GM23248 (cell line): Measurements from ENCODE around the gene NDUFA13. TPM values are rescaled to one million over a fixed set of nuclear protein-coding genes. Genes with fewer than 3 reads are reported as not detected.

Source experiments
- DNase-seq: peaks from one replicate; pipeline ENCODE4 v3.0.0-alpha.2; 2015
- H2AFZ ChIP-seq: fragments of 200-600 bp; sonication (generic); 2 replicates; pipeline ENCODE4 v1.6.1; 2016; ENCODE audit warnings: antibody characterized with exemption
- H3F3A ChIP-seq: fragments of 200-600 bp; sonication (generic); 2 replicates; pipeline ENCODE4 v1.6.1; 2016; ENCODE audit warnings: mild to moderate bottlenecking, antibody characterized with exemption, mixed run types; ENCODE audit not compliant: insufficient read depth
- H3K27ac ChIP-seq: fragments of 200-600 bp; sonication (generic); 2 replicates; pipeline ENCODE4 v1.5.1; 2016; ENCODE audit warnings: mild to moderate bottlenecking
- H3K27me3 ChIP-seq: fragments of 200-600 bp; sonication (generic); replicated peaks from 2 replicates; pipeline ENCODE4 v1.6.1; 2016; ENCODE audit warnings: mild to moderate bottlenecking; ENCODE audit not compliant: insufficient read depth
- H3K36me3 ChIP-seq: fragments of 200-600 bp; sonication (generic); 2 replicates; pipeline ENCODE4 v1.6.1; 2016; ENCODE audit warnings: low read depth, mild to moderate bottlenecking
- H3K4me1 ChIP-seq: fragments of 200-600 bp; sonication (generic); 2 replicates; pipeline ENCODE4 v1.6.1; 2016; ENCODE audit warnings: mild to moderate bottlenecking; ENCODE audit not compliant: insufficient read depth
- H3K4me2 ChIP-seq: fragments of 200-600 bp; sonication (generic); one replicate; pipeline ENCODE4 v1.6.1; 2016; ENCODE audit warnings: mild to moderate bottlenecking; ENCODE audit not compliant: unreplicated experiment
- H3K4me3 ChIP-seq: fragments of 200-600 bp; sonication (generic); 2 replicates; pipeline ENCODE4 v1.5.1; 2016; ENCODE audit warnings: mild to moderate bottlenecking
- H3K79me2 ChIP-seq: fragments of 200-600 bp; sonication (generic); 2 replicates; pipeline ENCODE4 v1.6.1; 2016; ENCODE audit warnings: mild to moderate bottlenecking; ENCODE audit not compliant: insufficient read depth
- H3K9ac ChIP-seq: fragments of 200-600 bp; sonication (generic); 2 replicates; pipeline ENCODE4 v1.6.1; 2016; ENCODE audit warnings: mild to moderate bottlenecking
- H3K9me2 ChIP-seq: fragments of 200-600 bp; sonication (generic); 2 replicates; pipeline ENCODE4 v1.6.1; 2016; ENCODE audit warnings: mixed run types, mild to moderate bottlenecking, moderate library complexity; ENCODE audit not compliant: insufficient read depth
- H3K9me3 ChIP-seq: fragments of 200-600 bp; sonication (generic); one replicate; pipeline ENCODE4 v1.6.1; 2017; ENCODE audit warnings: low read depth
- H4K20me1 ChIP-seq: fragments of 200-600 bp; sonication (generic); 2 replicates; pipeline ENCODE4 v1.6.0; 2016; ENCODE audit not compliant: insufficient read depth
- EZH2 ChIP-seq: fragments of 200-600 bp; sonication (generic); IDR thresholded peaks from 2 replicates; pipeline ENCODE4 v1.6.1; 2018; ENCODE audit warnings: antibody characterized with exemption, mild to moderate bottlenecking; ENCODE audit not compliant: insufficient read depth, poor library complexity, severe bottlenecking
- EZH2phosphoT487 ChIP-seq: fragments of 200-600 bp; sonication (generic); IDR thresholded peaks from 2 replicates; pipeline ENCODE4 v1.6.1; 2018; ENCODE audit warnings: antibody characterized with exemption, moderate library complexity, mild to moderate bottlenecking, low read depth; ENCODE audit not compliant: insufficient read depth
- WGBS, 2 experiments: methylation state at CpG; one replicate each; pipeline ENCODE4 v1.1.6; 2015 to 2017; ENCODE audit warnings: low lambda C conversion rate in 2 of 2, low coverage in 1 of 2; ENCODE audit errors: missing lambda C conversion rate in 2 of 2; 5-methylcytosine and 5-hydroxymethylcytosine counted together
- in situ Hi-C: fragments of 300-500 bp; cut with MboI; formaldehyde crosslinking; loops from 2 replicates; pipeline ENCODE4 v1.15.0; 2020
- polyA plus RNA-seq: library from polyadenylated mRNA; unstranded; fragments of >200 nt; fragmentation: Nextera tagmentation; extraction: Ambion mirVana; gene quantifications from 2 replicates; pipeline ENCODE4 v1.2.1, GENCODE V29; 2016
- total RNA-seq: library from RNA; depleted of rRNA; stranded (reverse); fragments of >200 nt; shearing (Covaris generic); gene quantifications from 2 replicates; pipeline ENCODE4 v1.2.3, GENCODE V29; 2014

The NDUFA13 gene
- total and polyA plus RNA-seq, 2 experiments from 2014 or later = 92.4 to 466 TPM

- H3K9me2 ChIP-seq = no peaks in the 10 kb centered on the region
- 76 to 84% methylated on average over 7 of the region's 7 CpGs for WGBS, 2 experiments
- H3K27ac ChIP-seq = no peak overlapping the region
- TF ChIP-seq EZH2phosphoT487 = no peak
- no peak overlapping the region for H2AFZ ChIP-seq
- no peaks in the 10 kb centered on the region for H3K27me3 ChIP-seq
- peaks cover 59% of the 10 kb centered on the region for H3K79me2 ChIP-seq
- H3K9ac ChIP-seq = no peak overlapping the region
- in situ Hi-C loops = no loop called here
- H3K9me3 ChIP-seq = no peaks in the 10 kb centered on the region
- H3K4me1 ChIP-seq = no peaks in the 10 kb centered on the region
- no peak overlapping the region for H3K4me2 ChIP-seq
- no peaks in the 10 kb centered on the region for H4K20me1 ChIP-seq
- no peak for DNase-seq
- no peaks in the 10 kb centered on the region for H3F3A ChIP-seq
- H3K36me3 ChIP-seq = 0 out of 2 replicates have a peak, but pooled peaks cover 2% of the 10 kb centered on the region
- no peak overlapping the region for H3K4me3 ChIP-seq
Observed at GRCh38 chr19:19524053-19524452, 8.0 kb downstream of the NDUFA13 start.

DNA sequence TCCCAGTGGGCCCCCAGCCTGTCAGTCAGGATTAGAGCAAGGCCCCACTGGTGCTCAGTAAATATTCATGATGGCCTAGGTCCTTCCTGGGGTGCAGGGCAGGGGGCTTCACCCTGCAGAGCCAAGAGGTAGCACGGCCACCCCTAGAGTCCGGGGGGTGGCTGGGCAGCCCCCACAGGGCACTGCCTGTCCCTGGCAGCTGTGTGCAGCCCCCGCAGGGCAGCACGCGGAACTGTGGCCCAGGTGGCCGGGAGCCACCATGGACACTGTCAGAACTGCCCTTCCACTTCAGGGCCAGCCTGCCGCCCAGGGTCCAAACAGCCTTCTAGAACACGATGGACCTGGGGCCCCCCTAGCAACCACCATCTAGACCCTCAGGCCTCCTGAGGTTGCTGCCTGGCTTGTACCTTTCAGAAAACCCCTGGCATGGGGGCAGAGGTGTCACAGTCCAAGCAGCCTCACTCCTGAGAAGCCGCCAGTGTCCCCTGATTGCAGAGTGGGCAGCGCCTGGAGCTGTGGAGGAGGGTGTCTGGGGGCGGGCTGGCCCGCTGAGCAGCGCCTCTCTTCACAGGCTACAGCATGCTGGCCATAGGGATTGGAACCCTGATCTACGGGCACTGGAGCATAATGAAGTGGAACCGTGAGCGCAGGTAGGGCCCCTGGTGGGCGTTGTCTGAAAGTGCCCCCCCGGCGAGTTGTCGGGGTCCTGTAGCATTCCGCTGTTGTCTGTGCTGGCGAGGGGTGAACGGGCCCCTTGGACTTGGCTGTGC lies 9.8 kb downstream of the NDUFA13 start:
- TF ChIP-seq EZH2 = no peak
- no peak for TF ChIP-seq EZH2phosphoT487
- in situ Hi-C loops = loop anchor here (25.0 kb wide), 2 partner anchors 412 to 712 kb away; no protein-coding TSS in a partner anchor
- no peak overlapping the region for H2AFZ ChIP-seq
- peaks cover 3% of the 10 kb centered on the region; the same call in 1 of the 2 replicates for H3K4me1 ChIP-seq
- H4K20me1 ChIP-seq = no peaks in the 10 kb centered on the region
- H3K9ac ChIP-seq = no peak overlapping the region
- H3K36me3 ChIP-seq = 0 out of 2 replicates have a peak, but pooled peaks cover 2% of the 10 kb centered on the region
- WGBS, 2 experiments = 89 to 91% methylated on average over 21 to 23 of the region's 23 CpGs
- H3K4me3 ChIP-seq = no peak overlapping the region
- H3K27me3 ChIP-seq = no peaks in the 10 kb centered on the region
- H3K79me2 ChIP-seq = peaks cover 42% of the 10 kb centered on the region
- no peak overlapping the region for H3K4me2 ChIP-seq
- no peak for DNase-seq
- H3K27ac ChIP-seq = no peak overlapping the region
- no peaks in the 10 kb centered on the region for H3K9me2 ChIP-seq
- peaks cover 5% of the 10 kb centered on the region for H3F3A ChIP-seq
- H3K9me3 ChIP-seq = no peaks in the 10 kb centered on the region

DNA sequence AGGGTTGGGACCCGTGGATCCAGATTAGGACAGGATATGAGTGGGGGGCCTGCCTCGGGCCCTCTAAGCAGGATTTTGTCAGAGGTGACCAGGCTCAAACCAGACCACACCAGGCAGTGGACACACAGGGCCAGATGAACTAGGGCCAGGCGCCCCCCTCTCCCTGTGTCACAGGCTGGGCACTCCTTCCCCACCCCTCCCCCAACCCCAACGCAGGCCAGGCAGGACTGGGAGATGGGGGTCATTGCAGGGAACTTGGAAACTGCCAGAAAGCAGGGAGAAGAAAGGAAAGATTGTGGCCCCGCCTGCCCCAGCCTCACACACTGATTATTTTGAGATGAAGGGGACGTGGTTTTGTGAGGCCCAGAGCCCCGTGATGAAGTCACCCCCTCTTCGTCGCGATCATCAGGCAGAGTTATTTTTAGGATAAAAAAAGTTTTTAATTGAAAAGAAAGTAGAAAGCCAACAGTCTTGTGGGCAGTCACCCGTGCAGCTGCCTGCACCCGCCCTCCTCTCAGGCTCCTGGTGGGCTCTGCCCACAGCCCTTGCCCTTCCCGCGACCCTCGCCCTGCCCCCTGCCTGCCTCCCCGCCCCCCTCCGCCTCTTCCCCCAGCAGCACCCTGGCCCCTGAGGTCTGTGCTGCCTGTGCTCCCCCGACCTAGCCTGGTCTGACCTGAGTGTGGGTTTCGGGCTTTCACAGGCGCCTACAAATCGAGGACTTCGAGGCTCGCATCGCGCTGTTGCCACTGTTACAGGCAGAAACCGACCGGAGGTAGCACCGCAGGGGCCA lies 10.8 kb downstream of the NDUFA13 start:
- in situ Hi-C loops = loop anchor here (25.0 kb wide), 2 partner anchors 411 to 711 kb away; no protein-coding TSS in a partner anchor
- H4K20me1 ChIP-seq = no peaks in the 10 kb centered on the region
- H3K9me3 ChIP-seq = no peaks in the 10 kb centered on the region
- DNase-seq = no peak
- H3K4me1 ChIP-seq = peaks cover 3% of the 10 kb centered on the region; the same call in 1 of the 2 replicates
- peaks cover 12% of the 10 kb centered on the region for H3F3A ChIP-seq
- H3K9me2 ChIP-seq = no peaks in the 10 kb centered on the region
- no peak overlapping the region for H3K9ac ChIP-seq
- WGBS, 2 experiments = 82 to 86% methylated on average over 19 to 28 of the region's 28 CpGs
- no peak overlapping the region for H3K4me3 ChIP-seq
- no peak overlapping the region for H3K4me2 ChIP-seq
- H3K36me3 ChIP-seq = no peaks in the 10 kb centered on the region
- no peaks in the 10 kb centered on the region for H3K27me3 ChIP-seq
- TF ChIP-seq EZH2phosphoT487 = no peak
- TF ChIP-seq EZH2 = no peak
- H3K79me2 ChIP-seq = peaks cover 32% of the 10 kb centered on the region
- H3K27ac ChIP-seq = no peak overlapping the region
- no peak overlapping the region for H2AFZ ChIP-seq

DNA sequence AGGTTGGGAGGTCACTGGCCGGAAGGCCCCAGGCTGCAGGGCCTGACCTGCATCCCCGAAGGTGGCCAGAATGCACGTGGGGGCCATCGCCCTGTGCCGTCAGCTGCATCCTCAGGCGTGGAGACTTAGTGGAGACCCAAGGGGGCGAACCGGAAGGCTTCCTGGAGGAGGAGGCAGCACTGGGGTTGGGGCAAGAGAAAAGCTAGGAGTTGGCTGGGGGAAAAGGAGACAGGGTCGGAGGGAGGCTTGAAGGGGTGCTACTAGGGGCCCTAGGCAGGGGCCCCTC lies 11.3 kb downstream of the NDUFA13 start:
- Histone ChIP-seq H4K20me1 (no peaks in the 10 kb centered on the region), H3K9me3 (no peaks in the 10 kb centered on the region), H3F3A (peaks cover 12% of the 10 kb centered on the region), H3K9me2 (no peaks in the 10 kb centered on the region), H3K27ac (no peak overlapping the region), H3K27me3 (no peaks in the 10 kb centered on the region), H3K79me2 (peaks cover 27% of the 10 kb centered on the region), H3K4me1 (peaks cover 3% of the 10 kb centered on the region; the same call in 1 of the 2 replicates), H3K4me2 (no peak overlapping the region), H3K4me3 (no peak overlapping the region), H2AFZ (no peak overlapping the region), H3K9ac (no peak overlapping the region), H3K36me3 (no peaks in the 10 kb centered on the region)
- 94 to 99% methylated on average over 7 to 9 of the region's 9 CpGs for WGBS, 2 experiments
- no peak for DNase-seq
- TF ChIP-seq EZH2 (no peak), EZH2phosphoT487 (no peak)
- in situ Hi-C loops = loop anchor here (25.0 kb wide), 2 partner anchors 410 to 710 kb away; no protein-coding TSS in a partner anchor
